SK-N-MC (cell line): ENCODE data around the gene H2BK1.

ENCODE experiments used
- DNase-seq: peaks from one replicate; pipeline ENCODE4 v3.0.0-alpha.2; 2011; ENCODE audit warnings: low read depth, low spot score
- H3K27ac ChIP-seq: fragments of 200-600 bp; sonication (generic); 2 replicates; pipeline ENCODE4 v1.5.1; 2016; ENCODE audit warnings: mixed run types
- H3K36me3 ChIP-seq: fragments of 200-600 bp; sonication (generic); 2 replicates; pipeline ENCODE4 v1.6.1; 2017; ENCODE audit warnings: antibody characterized with exemption, low read length, mixed read lengths; ENCODE audit not compliant: insufficient read depth
- H3K4me3 ChIP-seq: fragments of 200-600 bp; sonication (generic); 2 replicates; pipeline ENCODE4 v1.5.1; 2016
- H3K9ac ChIP-seq: fragments of 200-600 bp; sonication (generic); 2 replicates; pipeline ENCODE4 v1.8.0; 2017; ENCODE audit warnings: mixed run types, mixed read lengths; ENCODE audit not compliant: insufficient read length
- H3K9me3 ChIP-seq: fragments of 200-600 bp; sonication (generic); 2 replicates; pipeline ENCODE4 v1.6.1; 2017; ENCODE audit warnings: low read depth, mild to moderate bottlenecking, antibody characterized with exemption, low read length, moderate library complexity, mixed read lengths
- EZH2 ChIP-seq: fragments of 200-600 bp; sonication (generic); IDR thresholded peaks from one replicate; pipeline ENCODE4 v1.6.1; 2017; ENCODE audit warnings: antibody characterized with exemption
- FOXP2 ChIP-seq: optimal IDR thresholded peaks from 2 replicates; pipeline ENCODE3; 2011; ENCODE audit warnings: mild to moderate bottlenecking, moderate library complexity; ENCODE audit not compliant: insufficient read depth; ENCODE audit errors: extremely low read length, control extremely low read depth
- POLR2AphosphoS5 ChIP-seq: IDR thresholded peaks from 2 replicates; pipeline ENCODE4 v1.6.1; 2012; ENCODE audit warnings: mild to moderate bottlenecking, low read depth, low read length, borderline replicate concordance

Gene H2BK1

DNA sequence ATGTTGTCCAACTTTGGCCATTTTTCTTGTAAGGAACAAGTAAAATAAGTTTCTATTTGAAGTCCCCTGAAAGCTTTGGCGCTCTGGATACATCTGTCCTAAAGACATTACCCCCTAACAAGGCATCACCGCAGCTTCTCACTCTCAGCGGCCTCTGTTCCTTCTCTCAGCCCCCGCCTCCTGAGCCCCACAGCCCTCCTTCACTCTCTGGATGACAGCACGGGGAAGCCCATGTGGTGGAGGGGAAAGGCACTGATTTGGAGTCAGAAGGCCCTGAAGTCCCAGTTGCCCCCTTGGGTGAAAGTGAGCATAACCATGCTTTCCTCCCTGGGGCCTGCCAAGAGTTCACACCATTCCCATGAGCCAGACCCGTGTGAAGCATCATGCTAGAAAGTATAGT is 4.6 kb downstream of the H2BK1 start:
- DNase-seq = no peak
- H3K9me3 ChIP-seq = no peaks in the 10 kb centered on the region
- no peak overlapping the region for H3K9ac ChIP-seq
- TF ChIP-seq FOXP2 = no peak
- no peak for TF ChIP-seq EZH2
- no peak for TF ChIP-seq POLR2AphosphoS5
- H3K27ac ChIP-seq = no peak overlapping the region
- H3K4me3 ChIP-seq = no peak overlapping the region
- no peaks in the 10 kb centered on the region for H3K36me3 ChIP-seq

DNA sequence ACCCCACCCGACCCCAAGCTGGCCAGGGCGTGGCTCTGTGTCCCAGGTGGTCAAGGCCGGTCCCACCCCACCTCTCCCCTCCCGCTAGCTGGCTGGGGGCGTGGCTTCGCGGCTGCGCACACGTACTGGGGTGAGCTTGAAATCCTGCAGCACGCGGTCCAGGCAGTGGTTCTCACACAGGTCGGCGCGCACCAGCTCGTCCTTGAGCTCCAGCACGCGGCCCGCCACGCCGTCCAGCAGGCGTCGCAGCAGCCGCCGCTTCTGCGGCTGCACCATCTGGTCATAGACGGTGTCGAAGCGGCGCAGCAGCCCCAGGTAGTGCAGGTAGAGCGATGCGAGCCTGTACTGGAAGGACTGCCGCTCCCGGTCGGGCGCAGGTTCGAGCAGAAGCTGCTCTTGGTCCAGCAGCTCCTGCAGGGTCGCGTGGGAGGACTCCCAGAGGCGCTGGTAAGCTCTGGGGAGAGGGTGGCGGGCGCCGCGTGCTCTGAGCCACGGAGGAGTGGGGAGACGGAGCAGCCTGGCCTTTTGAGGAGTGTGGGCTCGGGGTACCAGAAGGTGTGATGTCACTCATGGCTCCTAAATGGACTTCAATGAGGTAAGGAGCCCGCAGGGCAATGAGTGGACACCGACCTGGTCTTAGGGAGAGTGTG is 5.8 kb downstream of the H2BK1 start:
- DNase-seq = no peak
- Histone ChIP-seq H3K36me3 (no peaks in the 10 kb centered on the region), H3K27ac (no peak overlapping the region), H3K9ac (no peak overlapping the region), H3K9me3 (no peaks in the 10 kb centered on the region), H3K4me3 (no peak overlapping the region)
- no peak for TF ChIP-seq FOXP2
- no peak for TF ChIP-seq POLR2AphosphoS5
- no peak for TF ChIP-seq EZH2

DNA sequence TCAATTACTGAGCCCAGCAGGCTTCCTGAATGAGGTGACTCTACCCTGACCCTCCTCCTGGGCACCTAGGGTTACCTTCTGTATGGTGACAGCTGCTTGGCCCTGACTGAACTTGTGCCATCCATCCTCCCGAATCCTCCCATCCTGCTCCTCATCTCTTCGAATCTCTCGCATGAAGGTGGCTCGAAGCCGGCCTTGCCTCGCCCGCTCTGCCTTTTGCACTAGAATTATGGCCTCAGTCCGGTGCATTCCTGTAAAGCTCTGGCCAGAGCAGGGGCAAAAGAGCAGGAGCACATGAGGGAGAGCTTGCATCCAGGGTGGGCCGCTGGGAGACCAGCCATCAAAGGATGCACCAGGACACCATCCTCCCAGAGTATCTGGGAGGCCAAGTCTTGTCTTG is 7.5 kb downstream of the H2BK1 start:
- DNase-seq = no peak
- H3K9me3 ChIP-seq = no peaks in the 10 kb centered on the region
- H3K36me3 ChIP-seq = no peaks in the 10 kb centered on the region
- TF ChIP-seq POLR2AphosphoS5 (no peak), FOXP2 (no peak), EZH2 (no peak)
- no peak overlapping the region for H3K9ac ChIP-seq
- no peak overlapping the region for H3K27ac ChIP-seq
- no peak overlapping the region for H3K4me3 ChIP-seq

DNA sequence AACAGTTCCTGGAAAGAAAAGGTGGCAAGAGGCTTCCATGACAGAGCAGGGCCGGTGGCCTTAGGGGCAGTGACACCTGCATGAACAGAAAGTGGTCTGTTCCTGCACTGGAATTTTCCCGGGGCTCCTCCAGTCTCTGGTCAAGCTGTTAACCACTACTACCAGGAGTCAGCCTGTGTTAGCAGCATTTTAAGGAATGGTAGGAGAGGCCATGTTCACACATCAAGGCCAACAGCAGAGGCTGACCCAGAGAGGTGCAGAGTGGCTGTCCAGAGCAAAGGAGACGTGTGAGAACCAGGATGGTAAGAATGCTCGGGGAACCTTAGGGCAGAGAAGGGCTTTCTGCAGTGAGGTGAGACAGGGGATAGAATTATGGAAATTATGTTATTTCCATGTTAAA is 8.5 kb downstream of the H2BK1 start:
- no peaks in the 10 kb centered on the region for H3K9me3 ChIP-seq
- TF ChIP-seq POLR2AphosphoS5 (no peak), FOXP2 (no peak), EZH2 (no peak)
- H3K4me3 ChIP-seq = no peak overlapping the region
- H3K9ac ChIP-seq = no peak overlapping the region
- H3K36me3 ChIP-seq = no peaks in the 10 kb centered on the region
- no peak for DNase-seq
- H3K27ac ChIP-seq = no peak overlapping the region

DNA sequence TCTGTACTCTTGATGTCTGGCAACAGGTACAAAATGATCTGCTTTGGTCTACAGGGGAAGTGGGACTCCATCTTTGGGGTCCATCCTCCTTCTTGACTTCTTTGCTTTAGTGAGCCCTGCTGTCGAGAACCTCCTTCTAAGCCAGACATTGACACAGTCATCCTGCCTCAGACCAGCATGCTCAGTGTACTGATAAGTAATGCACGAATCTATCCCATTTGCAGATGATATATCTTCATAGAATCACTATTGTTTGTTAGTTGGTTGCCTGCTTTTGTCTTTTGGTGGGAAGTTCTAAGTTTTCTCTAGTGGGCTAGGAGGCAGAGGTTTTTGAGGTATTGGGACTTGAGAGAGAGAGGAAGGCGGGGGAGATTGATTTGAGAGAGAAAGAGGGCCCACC is 8.9 kb downstream of the H2BK1 start:
- no peak overlapping the region for H3K4me3 ChIP-seq
- TF ChIP-seq FOXP2 (no peak), EZH2 (no peak), POLR2AphosphoS5 (no peak)
- DNase-seq = no peak
- no peak overlapping the region for H3K27ac ChIP-seq
- no peaks in the 10 kb centered on the region for H3K9me3 ChIP-seq
- H3K9ac ChIP-seq = no peak overlapping the region
- H3K36me3 ChIP-seq = no peaks in the 10 kb centered on the region

DNA sequence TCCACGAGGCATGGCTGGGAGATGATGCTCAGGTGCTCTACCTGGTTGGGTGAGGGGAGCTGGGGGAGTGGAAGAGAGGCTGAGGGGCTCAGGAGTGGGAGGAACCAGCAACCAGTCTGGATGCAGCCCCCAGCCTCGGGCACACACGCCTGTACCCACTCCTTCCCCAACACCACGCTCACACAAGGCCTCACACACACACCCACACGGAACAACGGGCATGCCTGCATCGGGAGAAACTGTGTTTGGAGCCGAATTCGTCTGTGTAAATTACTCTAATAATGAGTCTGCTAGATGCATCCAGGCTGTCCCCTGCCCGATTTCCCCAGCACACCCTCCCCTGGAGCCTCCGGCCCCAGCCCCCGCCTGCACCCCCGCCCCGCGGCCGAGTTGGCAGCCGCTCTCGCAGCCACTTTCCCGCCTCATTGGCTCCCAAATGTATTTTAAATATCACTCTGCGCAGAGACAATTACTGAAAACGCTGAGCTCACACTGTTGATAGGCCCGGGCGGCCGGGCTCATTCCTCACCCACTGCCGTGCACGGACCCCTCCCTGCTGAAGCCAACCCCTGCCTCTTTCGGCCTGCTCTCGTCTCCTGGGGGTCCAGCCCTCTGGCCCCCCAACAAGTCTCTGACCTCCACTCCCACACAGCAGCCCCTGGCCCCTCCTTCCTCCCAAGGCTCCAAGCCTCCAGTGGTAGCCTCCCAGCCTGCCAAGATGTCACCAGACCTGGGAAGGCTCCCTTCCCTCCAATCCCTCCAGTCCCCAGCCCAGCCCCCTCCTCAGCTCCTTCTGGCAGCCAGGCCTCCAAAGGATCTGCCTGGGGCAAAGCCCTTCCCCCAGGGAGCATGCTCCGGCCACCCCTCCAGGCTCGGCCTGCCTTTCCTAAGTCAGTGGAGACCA is 11.1 kb downstream of the H2BK1 start:
- TF ChIP-seq POLR2AphosphoS5 = no peak
- TF ChIP-seq EZH2 = no peak
- TF ChIP-seq FOXP2 = no peak
- DNase-seq = no peak
- Histone ChIP-seq H3K36me3 (no peaks in the 10 kb centered on the region), H3K9me3 (no peaks in the 10 kb centered on the region), H3K27ac (no peak overlapping the region), H3K9ac (no peak overlapping the region), H3K4me3 (peak overlapping the region; percentile 18; the same call in 1 of the 2 replicates)

DNA sequence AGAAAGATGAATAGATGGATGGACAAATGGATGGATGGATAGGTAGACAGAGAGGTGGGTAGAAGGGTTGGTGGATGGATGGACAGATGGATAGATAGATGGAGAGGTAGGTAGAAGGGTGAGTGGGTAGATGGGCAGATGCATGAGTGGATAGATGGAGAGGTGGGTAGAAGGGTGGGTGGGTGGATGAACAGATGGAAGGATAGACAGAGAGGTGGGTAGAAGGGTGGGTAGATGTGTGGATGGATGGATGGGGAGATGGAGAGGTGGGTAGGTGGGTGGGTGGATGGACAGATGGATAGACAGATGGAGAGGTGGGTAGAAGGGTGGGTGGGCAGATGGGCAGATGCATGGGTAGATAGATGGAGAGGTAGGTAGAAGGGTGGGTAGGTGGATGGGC is 12.4 kb downstream of the H2BK1 start:
- H3K4me3 ChIP-seq = no peak overlapping the region
- no peak overlapping the region for H3K27ac ChIP-seq
- no peaks in the 10 kb centered on the region for H3K9me3 ChIP-seq
- no peak overlapping the region for H3K9ac ChIP-seq
- TF ChIP-seq POLR2AphosphoS5 (no peak), FOXP2 (no peak), EZH2 (no peak)
- no peak for DNase-seq
- H3K36me3 ChIP-seq = no peaks in the 10 kb centered on the region

DNA sequence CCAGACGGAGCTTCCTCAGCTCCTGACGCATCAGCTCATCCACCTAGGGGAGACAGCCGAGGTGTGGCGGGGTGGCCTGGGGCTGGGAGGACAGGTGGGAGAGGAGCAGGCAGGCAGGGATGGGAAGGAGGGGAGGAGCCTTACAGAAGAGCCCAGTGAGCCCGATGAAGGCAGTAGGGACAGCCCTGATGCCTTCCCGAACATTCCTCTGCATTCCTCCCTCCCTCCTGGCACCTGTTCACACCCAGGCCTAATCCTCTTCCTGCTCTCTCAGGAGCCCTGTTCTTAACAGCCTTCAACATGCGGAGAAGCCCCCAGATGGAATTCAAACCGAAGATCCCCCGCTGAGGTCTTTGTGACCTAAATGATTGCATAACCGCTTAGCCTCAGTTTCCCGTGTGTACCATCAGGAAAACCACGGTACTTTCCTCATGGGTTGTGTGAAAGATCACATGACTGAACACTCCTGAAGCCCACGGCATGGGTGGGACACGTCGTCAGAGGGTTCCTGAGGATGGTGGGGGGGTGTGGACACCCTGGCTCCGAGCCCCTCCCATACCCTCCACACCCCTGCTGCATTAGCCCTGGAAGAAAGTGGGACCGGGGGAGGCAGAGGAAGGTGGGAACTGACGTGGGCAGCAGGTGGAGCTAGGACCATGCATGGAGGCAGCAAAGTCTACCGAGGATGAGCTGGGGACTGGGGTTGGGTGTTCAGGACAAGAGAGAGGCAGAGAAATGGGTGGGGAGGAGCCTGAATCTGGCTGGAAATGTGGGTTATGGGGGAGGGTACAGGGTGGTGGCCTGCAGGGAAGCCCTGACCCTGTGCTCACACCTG is 14.5 kb downstream of the H2BK1 start:
- Histone ChIP-seq H3K4me3 (no peak overlapping the region), H3K27ac (no peak overlapping the region), H3K9me3 (no peaks in the 10 kb centered on the region), H3K9ac (no peak overlapping the region), H3K36me3 (no peaks in the 10 kb centered on the region)
- no peak for TF ChIP-seq EZH2
- TF ChIP-seq FOXP2 = no peak
- TF ChIP-seq POLR2AphosphoS5 = no peak
- DNase-seq = no peak
